Right cardiac atrium (tissue), 5 donors: ENCODE results near the gene ZSWIM2. TPM values are rescaled to one million over a fixed set of nuclear protein-coding genes. Genes with fewer than 3 reads are reported as not detected.

ENCODE experiments used
- ATAC-seq, 2 donors: fragments of 200-7000 bp; cut with Tn5 transposase; one replicate each; pipeline versions ENCODE4 v1.8.0 to v1.9.1; 2020; ENCODE audit warnings: moderate library complexity in 2 of 2, mild to moderate bottlenecking in 1 of 2
- DNase-seq, 3 donors: peaks; one replicate each; pipeline ENCODE4 v3.0.0-alpha.2; 2020
- H3K27ac ChIP-seq: one replicate; pipeline ENCODE4 v1.5.1; 2013; ENCODE audit warnings: mild to moderate bottlenecking, low read length, control low read depth, moderate library complexity
- H3K27me3 ChIP-seq: one replicate; pipeline ENCODE4 v1.6.1; 2013; ENCODE audit not compliant: control insufficient read depth, insufficient read depth
- H3K4me1 ChIP-seq: one replicate; pipeline ENCODE4 v1.6.1; 2013; ENCODE audit warnings: low read length; ENCODE audit not compliant: control insufficient read depth, insufficient read depth
- H3K4me3 ChIP-seq: one replicate; pipeline ENCODE4 v1.5.1; 2013; ENCODE audit warnings: low read length, control low read depth
- H3K9me3 ChIP-seq: one replicate; pipeline ENCODE4 v1.6.1; 2013; ENCODE audit warnings: low read length; ENCODE audit not compliant: control insufficient read depth
- WGBS: extraction: QIAGEN DNeasy Blood & Tissue Kit; methylation state at CpG from one replicate; pipeline ENCODE4 v1.1.7; 2013; 5-methylcytosine and 5-hydroxymethylcytosine counted together
- intact Hi-C, 4 donors: fragments of 100-400 bp; cut with DNase I; formaldehyde crosslinking; loops; one replicate each; pipeline versions ENCODE4 v1.11.0 to v1.14.0; 2022 to 2023
- polyA plus RNA-seq: library from polyadenylated mRNA; stranded (reverse); fragments of 200-250 nt; gene quantifications from one replicate; pipeline ENCODE4 v1.2.3, GENCODE V29; 2013
- total RNA-seq, 4 donors: library from RNA; stranded (reverse); fragmentation: NEBNext Ultra II Directional; extraction: Animal tissue kit (Norgen Biotek cat#: 25700); gene quantifications; one replicate each; pipeline ENCODE4 v1.2.1, GENCODE V29; 2021
- donor health status: healthy with polysubstance abuse.
- donor health status: DM: no; HTN: yes; CAD: no.
- donor health status: DM: no; HTN: no; CAD: no.
- donor health status: DM: no; HTN: yes; CAD: no; lungs with severe emphysema.
- donor health status: DM: yes; HTN: yes; CAD: no.

ZSWIM2 gene
- total and polyA plus RNA-seq, 5 donors, result not detected

DNA sequence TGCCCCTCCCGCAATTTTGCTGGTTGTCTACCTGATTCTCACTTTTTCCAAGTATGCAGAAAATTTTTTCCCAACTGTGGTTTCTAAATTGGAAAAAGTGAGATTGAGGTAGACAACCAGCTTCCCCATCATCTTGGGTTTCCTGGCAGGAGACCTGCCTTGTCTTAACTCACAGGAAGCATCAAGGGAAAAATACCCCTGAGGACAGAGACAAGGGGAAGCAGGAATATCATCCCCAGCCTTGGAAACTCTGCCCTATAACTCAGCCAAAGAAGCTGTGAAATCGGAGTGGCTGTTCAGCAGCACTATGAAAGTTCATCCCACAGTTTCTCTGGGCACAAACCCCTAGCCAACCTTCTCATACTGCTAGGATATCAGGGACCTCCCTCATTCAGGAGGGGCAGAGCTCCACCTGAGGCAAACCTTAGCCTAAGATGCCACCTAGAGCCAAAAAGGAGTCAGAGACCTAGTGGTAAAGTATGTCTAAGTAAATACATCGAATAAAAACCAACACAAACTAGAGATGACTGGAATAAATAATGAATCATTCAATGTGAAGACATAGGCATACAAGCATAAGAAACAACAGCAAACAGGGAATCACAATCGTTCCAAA is 68.2 kb downstream of the ZSWIM2 start:
- ATAC-seq (no peak), DNase-seq (no peak)
- Histone ChIP-seq H3K27me3 (no peaks in the 10 kb centered on the region), H3K4me1 (no peaks in the 10 kb centered on the region), H3K27ac (no peak overlapping the region), H3K4me3 (no peak overlapping the region), H3K9me3 (peaks cover 2% of the 10 kb centered on the region)
- WGBS, result 56% methylated on average over 4 of the region's 4 CpGs
- intact Hi-C loops, result no loop called here

Other genes with a start within 250 kb of the ZSWIM2 start
- gene FAM171B, start 155.1 kb downstream of the ZSWIM2 start, total RNA-seq, result 1 to 10 TPM; 2.3 to 4.4 (median 4.1) TPM
- 0.70 TPM for gene FAM171B, start 155.1 kb downstream of the ZSWIM2 start, polyA plus RNA-seq